Inflammatory macrophage treated with lipopolysaccharide for 4 hours (primary cell): ENCODE results near the gene RAVER2.
"Not testable (repeated sequence)": the region's sequence is repeated elsewhere in the genome, so short reads cannot be mapped to it uniquely, and the experiment has no call there.

Experiments used
- DNase-seq: peaks from one replicate; pipeline ENCODE4 v3.0.0-alpha.2; 2020

RAVER2 gene

GRCh38 chr1:64817364-64817763 lies 72.5 kb downstream of the RAVER2 start:
- DNase-seq: not testable (repeated sequence)

- not testable (repeated sequence) for DNase-seq
These were observed 75.7 kb downstream of the RAVER2 start for GRCh38 chr1:64820572-64820971.

- no peak for DNase-seq
These were observed 77.7 kb downstream of the RAVER2 start for GRCh38 chr1:64822621-64823020.

- peak; percentile 64 for DNase-seq
These were observed 79.0 kb downstream of the RAVER2 start for GRCh38 chr1:64823691-64824476.

- DNase-seq: peak; percentile 87
These were observed 82.1 kb downstream of the RAVER2 start for GRCh38 chr1:64826991-64827390.

- peak; percentile 61 for DNase-seq
These were observed 84.0 kb downstream of the RAVER2 start for GRCh38 chr1:64828829-64829228.

- no peak for DNase-seq
These were observed 84.6 kb downstream of the RAVER2 start for GRCh38 chr1:64829411-64830029.

GRCh38 chr1:64830030-64830651 lies 85.3 kb downstream of the RAVER2 start:
- no peak for DNase-seq

GRCh38 chr1:64834734-64835133 lies 89.9 kb downstream of the RAVER2 start:
- no peak for DNase-seq

- DNase-seq: no peak
These were observed 91.9 kb downstream of the RAVER2 start for GRCh38 chr1:64836802-64837201.

- no peak for DNase-seq
These were observed 93.6 kb downstream of the RAVER2 start for GRCh38 chr1:64838486-64838885.

GRCh38 chr1:64839261-64839660 lies 94.4 kb downstream of the RAVER2 start:
- peak; percentile 32 for DNase-seq

GRCh38 chr1:64839732-64840405 lies 95.0 kb downstream of the RAVER2 start:
- no peak for DNase-seq

- no peak for DNase-seq
These were observed 96.6 kb downstream of the RAVER2 start for GRCh38 chr1:64841330-64842065.

- DNase-seq: peak; percentile 60
These were observed 97.3 kb downstream of the RAVER2 start for GRCh38 chr1:64842224-64842623.

GRCh38 chr1:64843675-64844074 lies 98.8 kb downstream of the RAVER2 start:
- no peak for DNase-seq

GRCh38 chr1:64844175-64844574 lies 99.3 kb downstream of the RAVER2 start:
- DNase-seq: no peak

GRCh38 chr1:64844609-64845008 lies 99.7 kb downstream of the RAVER2 start:
- DNase-seq: no peak

- DNase-seq: no peak
These were observed 101.1 kb downstream of the RAVER2 start for GRCh38 chr1:64845831-64846425.

GRCh38 chr1:64846573-64847430 lies 101.9 kb downstream of the RAVER2 start:
- DNase-seq: no peak

GRCh38 chr1:64847666-64848065 lies 102.8 kb downstream of the RAVER2 start:
- no peak for DNase-seq
